Activated CD4-positive, alpha-beta T cell treated with anti-CD3 and anti-CD28 coated beads, Interleukin-2, amount 10 ng/mL, durations not matched to agents 24 days and 14 days (primary cell): ENCODE results near the gene KIF21B. TPM values are rescaled to one million over a fixed set of nuclear protein-coding genes. Genes with fewer than 3 reads are reported as not detected.

ENCODE experiments used
- DNase-seq: peaks from one replicate; pipeline ENCODE4 v3.0.0; 2022
- H3K27ac Mint-ChIP-seq: one replicate; pipeline ENCODE4 v1.8.0; 2022; ENCODE audit warnings: mild to moderate bottlenecking, mixed read lengths
- H3K27me3 Mint-ChIP-seq: one replicate; pipeline ENCODE4 v1.8.0; 2022; ENCODE audit warnings: mixed read lengths
- H3K36me3 Mint-ChIP-seq: one replicate; pipeline ENCODE4 v1.8.0; 2022; ENCODE audit warnings: low read depth, mild to moderate bottlenecking, mixed read lengths
- H3K4me1 Mint-ChIP-seq: one replicate; pipeline ENCODE4 v1.8.0; 2021; ENCODE audit warnings: mixed read lengths
- H3K4me3 Mint-ChIP-seq: one replicate; pipeline ENCODE4 v1.8.0; 2022; ENCODE audit warnings: mild to moderate bottlenecking, moderate library complexity, mixed read lengths
- H3K9me3 Mint-ChIP-seq: one replicate; pipeline ENCODE4 v1.8.0; 2021; ENCODE audit warnings: mixed read lengths
- intact Hi-C: fragments of 100-400 bp; cut with micrococcal nuclease; formaldehyde crosslinking; loops from one replicate; pipeline ENCODE4 v1.15.1; 2023
- total RNA-seq: library from RNA; stranded (reverse); gene quantifications from 2 replicates; pipeline ENCODE4 v1.2.3, GENCODE V29; 2022

Gene KIF21B
- total RNA-seq, 1 donor from 2014 or later: 49.3 TPM

DNA sequence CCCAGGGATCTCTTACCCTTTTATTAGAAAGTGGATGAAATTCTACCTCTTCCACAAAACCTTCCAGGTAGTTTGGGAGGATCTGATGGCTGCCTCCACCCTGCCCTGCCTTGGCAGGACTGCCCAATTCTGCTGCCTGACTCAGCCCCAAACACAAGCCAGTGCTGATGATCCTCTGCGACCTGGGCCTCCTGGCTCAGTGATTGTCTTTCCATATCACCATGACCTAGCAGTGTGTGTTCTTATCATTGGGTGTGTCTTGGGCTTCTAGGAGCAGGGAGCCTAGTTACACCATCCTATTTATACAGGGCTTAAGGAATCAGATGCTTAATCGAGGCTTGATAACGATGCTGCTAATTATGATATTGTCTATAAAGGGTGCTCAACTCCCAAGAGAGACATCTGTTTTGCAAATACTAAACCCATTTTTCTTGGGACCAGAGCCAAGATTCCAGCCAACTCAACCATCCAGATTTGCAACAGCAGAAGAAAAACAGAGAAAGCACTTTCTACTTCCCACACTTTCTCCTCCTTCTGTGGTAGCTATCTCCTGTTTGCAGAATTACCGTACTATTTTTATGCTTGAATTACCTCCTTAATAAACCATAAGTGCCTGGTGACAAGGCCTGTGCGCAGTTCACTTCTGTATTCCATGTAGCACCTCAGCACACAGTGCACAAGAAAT, 36.5 kb upstream of the KIF21B start:
- Mint-ChIP-seq H3K27ac (no peak overlapping the region), H3K9me3 (no peaks in the 10 kb centered on the region), H3K4me3 (no peak overlapping the region), H3K4me1 (peaks cover 9% of the 10 kb centered on the region), H3K27me3 (peaks cover 5% of the 10 kb centered on the region), H3K36me3 (no peaks in the 10 kb centered on the region)
- DNase-seq: no peak
- intact Hi-C loops: no loop called here

- Mint-ChIP-seq H3K4me1 (peaks cover 9% of the 10 kb centered on the region), H3K9me3 (no peaks in the 10 kb centered on the region), H3K36me3 (no peaks in the 10 kb centered on the region), H3K27me3 (peaks cover 1% of the 10 kb centered on the region), H3K4me3 (no peak overlapping the region), H3K27ac (no peak overlapping the region)
- DNase-seq: no peak
- intact Hi-C loops: no loop called here
Measured at GRCh38 chr1:201059401-201059800, 35.9 kb upstream of the KIF21B start.

DNA sequence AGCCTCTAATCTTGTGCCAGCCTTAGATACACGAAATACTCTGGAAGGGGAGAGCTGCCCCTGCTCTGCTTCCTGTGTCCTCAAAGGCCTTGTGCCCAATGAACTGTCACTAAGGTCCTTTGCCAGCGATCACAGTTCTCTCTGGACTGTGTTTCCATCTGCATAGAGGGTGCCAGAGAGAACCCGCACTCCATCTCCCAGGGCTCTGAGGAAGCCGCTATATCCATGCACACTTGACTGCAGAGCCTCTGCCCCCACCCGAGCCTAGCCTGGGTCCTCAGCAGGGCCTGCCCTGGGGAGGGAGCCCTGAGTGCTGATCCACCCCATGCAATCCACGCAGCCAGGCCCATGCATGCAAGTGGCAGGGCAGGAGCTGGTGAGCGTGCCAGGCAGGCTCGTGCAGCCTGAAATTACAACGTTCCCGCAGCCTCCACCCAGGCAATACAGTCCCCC, 30.6 kb upstream of the KIF21B start:
- no peak for DNase-seq
- intact Hi-C loops: no loop called here
- Mint-ChIP-seq H3K36me3 (no peaks in the 10 kb centered on the region), H3K27me3 (no peaks in the 10 kb centered on the region), H3K4me3 (no peak overlapping the region), H3K27ac (no peak overlapping the region), H3K9me3 (no peaks in the 10 kb centered on the region), H3K4me1 (peaks cover 13% of the 10 kb centered on the region)

GRCh38 chr1:201053155-201053860, 29.8 kb upstream of the KIF21B start:
- H3K4me1 Mint-ChIP-seq: peaks cover 13% of the 10 kb centered on the region
- no peak overlapping the region for H3K27ac Mint-ChIP-seq
- H3K9me3 Mint-ChIP-seq: no peaks in the 10 kb centered on the region
- H3K27me3 Mint-ChIP-seq: no peaks in the 10 kb centered on the region
- DNase-seq: no peak
- no peak overlapping the region for H3K4me3 Mint-ChIP-seq
- no peaks in the 10 kb centered on the region for H3K36me3 Mint-ChIP-seq
- intact Hi-C loops: no loop called here

- Mint-ChIP-seq H3K4me3 (no peak overlapping the region), H3K27me3 (peaks cover 2% of the 10 kb centered on the region), H3K9me3 (no peaks in the 10 kb centered on the region), H3K4me1 (peaks cover 4% of the 10 kb centered on the region), H3K36me3 (no peaks in the 10 kb centered on the region), H3K27ac (no peak overlapping the region)
- no peak for DNase-seq
- intact Hi-C loops: no loop called here
Measured at GRCh38 chr1:201051399-201051798, 27.9 kb upstream of the KIF21B start.

DNA sequence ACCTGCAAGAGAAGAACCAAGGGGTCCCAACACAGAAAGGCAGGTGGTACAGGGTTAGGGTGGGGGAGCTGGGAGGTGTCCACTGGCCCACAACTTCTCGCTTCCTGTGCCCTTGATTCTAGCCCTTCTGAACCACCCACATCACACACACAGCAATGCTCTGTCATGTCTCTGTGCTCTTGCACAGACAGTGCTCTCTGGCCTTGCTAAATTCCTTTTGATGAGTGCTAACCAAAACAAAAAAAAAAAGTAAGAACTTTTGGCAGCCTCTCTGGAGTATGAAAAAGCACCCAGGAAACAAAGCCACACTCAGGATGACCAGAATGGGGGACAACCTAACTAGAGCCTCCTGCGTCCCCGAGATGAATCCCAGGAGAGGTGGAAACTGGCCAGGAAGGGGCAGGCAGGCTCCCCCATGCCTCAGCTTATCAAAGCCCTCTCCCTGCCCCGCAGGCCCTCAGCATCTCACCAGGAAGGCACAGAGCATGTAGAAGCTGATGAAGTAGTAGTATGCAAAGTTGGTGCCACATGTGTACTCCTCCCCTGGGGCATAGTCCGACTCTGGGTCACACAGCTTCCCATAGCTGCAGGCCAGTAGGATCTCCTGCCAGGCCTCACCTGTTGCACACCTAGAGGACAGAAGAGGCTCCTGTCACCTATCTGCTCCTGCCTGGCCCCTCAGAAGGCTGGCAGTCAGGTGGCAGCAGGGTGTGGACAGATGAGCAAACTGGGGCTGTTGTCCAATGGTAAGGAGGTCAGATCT, 27.2 kb upstream of the KIF21B start:
- no peaks in the 10 kb centered on the region for H3K36me3 Mint-ChIP-seq
- no peak for DNase-seq
- no peak overlapping the region for H3K4me3 Mint-ChIP-seq
- H3K27me3 Mint-ChIP-seq: peaks cover 2% of the 10 kb centered on the region
- H3K4me1 Mint-ChIP-seq: peaks cover 4% of the 10 kb centered on the region
- intact Hi-C loops: no loop called here
- H3K9me3 Mint-ChIP-seq: no peaks in the 10 kb centered on the region
- H3K27ac Mint-ChIP-seq: no peak overlapping the region

- Mint-ChIP-seq H3K9me3 (no peaks in the 10 kb centered on the region), H3K4me1 (peaks cover 4% of the 10 kb centered on the region), H3K4me3 (no peak overlapping the region), H3K27me3 (peaks cover 6% of the 10 kb centered on the region), H3K36me3 (no peaks in the 10 kb centered on the region), H3K27ac (no peak overlapping the region)
- intact Hi-C loops: no loop called here
- no peak for DNase-seq
Measured at GRCh38 chr1:201049248-201049831, 25.8 kb upstream of the KIF21B start.

- DNase-seq: no peak
- intact Hi-C loops: no loop called here
- H3K27me3 Mint-ChIP-seq: peaks cover 11% of the 10 kb centered on the region
- no peaks in the 10 kb centered on the region for H3K9me3 Mint-ChIP-seq
- no peaks in the 10 kb centered on the region for H3K36me3 Mint-ChIP-seq
- H3K27ac Mint-ChIP-seq: no peak overlapping the region
- no peak overlapping the region for H3K4me3 Mint-ChIP-seq
- peaks cover 4% of the 10 kb centered on the region for H3K4me1 Mint-ChIP-seq
Measured at GRCh38 chr1:201048521-201048920, 25.0 kb upstream of the KIF21B start.

DNA sequence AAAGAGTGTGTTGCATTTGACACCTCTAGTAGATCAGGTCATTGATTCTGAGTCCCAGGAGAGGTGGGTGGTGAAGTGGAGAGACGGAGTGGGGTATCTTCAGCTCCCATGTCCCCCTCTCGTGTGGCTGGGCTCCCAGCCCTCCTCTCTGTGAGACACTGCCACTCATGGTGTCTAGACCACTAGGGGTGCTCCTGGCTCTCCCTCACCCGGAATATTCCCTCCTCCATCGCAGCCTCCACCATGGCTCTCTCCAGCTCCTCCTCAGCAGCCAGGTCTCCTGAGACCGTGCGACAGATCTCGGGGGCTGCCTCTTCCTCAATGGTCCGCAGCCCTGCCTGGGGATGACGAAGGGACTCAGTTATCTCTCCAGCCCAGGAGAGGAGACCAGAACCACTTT, 20.6 kb upstream of the KIF21B start:
- DNase-seq: no peak
- no peak overlapping the region for H3K4me3 Mint-ChIP-seq
- H3K4me1 Mint-ChIP-seq: peaks cover 3% of the 10 kb centered on the region
- H3K27ac Mint-ChIP-seq: no peak overlapping the region
- H3K9me3 Mint-ChIP-seq: no peaks in the 10 kb centered on the region
- no peaks in the 10 kb centered on the region for H3K36me3 Mint-ChIP-seq
- H3K27me3 Mint-ChIP-seq: peaks cover 15% of the 10 kb centered on the region
- intact Hi-C loops: no loop called here

DNA sequence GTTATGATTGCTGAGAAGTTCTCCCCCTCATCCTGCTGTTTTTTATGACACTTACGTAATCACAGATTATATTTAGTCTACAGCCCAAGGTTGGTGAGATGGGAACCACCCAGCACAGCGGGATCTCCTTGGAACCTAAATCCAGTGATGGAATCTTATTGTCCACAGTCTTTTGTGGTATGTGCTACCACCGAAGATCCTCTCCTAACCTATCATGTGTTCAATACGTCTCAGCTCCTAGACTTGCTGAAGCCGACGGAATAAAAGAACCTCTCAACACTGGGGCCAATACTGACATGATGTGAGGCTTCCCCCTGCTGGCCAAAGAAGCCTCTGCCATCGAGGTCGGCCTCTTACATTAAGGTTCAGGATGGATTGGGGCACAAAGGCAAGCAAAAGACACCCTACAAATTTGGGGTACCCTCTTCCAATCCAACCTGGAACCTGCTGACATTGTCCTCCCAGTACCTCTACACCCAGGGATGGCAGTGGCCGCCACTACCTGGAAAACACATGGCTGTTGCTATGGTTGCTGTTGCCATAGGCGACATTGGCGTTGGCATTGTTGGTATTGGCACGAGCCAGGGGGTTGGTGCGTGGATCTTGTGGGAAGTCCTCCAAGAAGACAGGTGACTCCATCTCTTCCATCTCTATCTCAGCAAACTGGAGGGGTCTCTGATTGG, 19.4 kb upstream of the KIF21B start:
- no peaks in the 10 kb centered on the region for H3K36me3 Mint-ChIP-seq
- intact Hi-C loops: loop anchor here (1.0 to 2.0 kb wide), 3 partner anchors 18 to 71 kb away; no protein-coding TSS in a partner anchor
- no peaks in the 10 kb centered on the region for H3K9me3 Mint-ChIP-seq
- H3K4me3 Mint-ChIP-seq: no peak overlapping the region
- H3K4me1 Mint-ChIP-seq: peaks cover 3% of the 10 kb centered on the region
- H3K27me3 Mint-ChIP-seq: peaks cover 14% of the 10 kb centered on the region
- DNase-seq: peak; percentile 91
- H3K27ac Mint-ChIP-seq: no peak overlapping the region

GRCh38 chr1:201041011-201041410, 17.5 kb upstream of the KIF21B start:
- intact Hi-C loops: no loop called here
- no peaks in the 10 kb centered on the region for H3K9me3 Mint-ChIP-seq
- no peaks in the 10 kb centered on the region for H3K36me3 Mint-ChIP-seq
- DNase-seq: no peak
- H3K27ac Mint-ChIP-seq: no peak overlapping the region
- peaks cover 12% of the 10 kb centered on the region for H3K27me3 Mint-ChIP-seq
- peaks cover 3% of the 10 kb centered on the region for H3K4me1 Mint-ChIP-seq
- no peak overlapping the region for H3K4me3 Mint-ChIP-seq

GRCh38 chr1:201039876-201040275, 16.4 kb upstream of the KIF21B start:
- peaks cover 3% of the 10 kb centered on the region for H3K4me1 Mint-ChIP-seq
- H3K36me3 Mint-ChIP-seq: no peaks in the 10 kb centered on the region
- DNase-seq: no peak
- H3K27me3 Mint-ChIP-seq: peaks cover 9% of the 10 kb centered on the region
- intact Hi-C loops: no loop called here
- H3K4me3 Mint-ChIP-seq: no peak overlapping the region
- H3K27ac Mint-ChIP-seq: no peak overlapping the region
- H3K9me3 Mint-ChIP-seq: no peaks in the 10 kb centered on the region

GRCh38 chr1:201039418-201039817, 15.9 kb upstream of the KIF21B start:
- H3K36me3 Mint-ChIP-seq: no peaks in the 10 kb centered on the region
- DNase-seq: no peak
- no peaks in the 10 kb centered on the region for H3K9me3 Mint-ChIP-seq
- peaks cover 3% of the 10 kb centered on the region for H3K4me1 Mint-ChIP-seq
- no peak overlapping the region for H3K27ac Mint-ChIP-seq
- no peak overlapping the region for H3K4me3 Mint-ChIP-seq
- intact Hi-C loops: no loop called here
- H3K27me3 Mint-ChIP-seq: peaks cover 9% of the 10 kb centered on the region
